KBM-7 (cell line): Measurements from ENCODE around the gene PNLDC1.
"Not testable (repeated sequence)": the region's sequence is repeated elsewhere in the genome, so short reads cannot be mapped to it uniquely, and the experiment has no call there.

Experiments used
- DNase-seq: peaks from one replicate; pipeline ENCODE4 v3.0.0-alpha.2; 2015
- in situ Hi-C: fragments of 300-500 bp; cut with MboI; formaldehyde crosslinking; loops from 2 replicates; pipeline ENCODE4 v1.14.3; 2020; ENCODE audit warnings: low sequenced_read_pairs, low pct_unique_long_range_greater_than_20kb, mixed read lengths

The PNLDC1 gene

GRCh38 chr6:159778131-159778530, 21.9 kb upstream of the PNLDC1 start:
- DNase-seq, result no peak
- in situ Hi-C loops, result no loop called here

GRCh38 chr6:159778542-159779103, 21.5 kb upstream of the PNLDC1 start:
- no peak for DNase-seq
- in situ Hi-C loops, result no loop called here

GRCh38 chr6:159788276-159788675, 11.8 kb upstream of the PNLDC1 start:
- no peak for DNase-seq
- in situ Hi-C loops, result no loop called here

GRCh38 chr6:159788753-159789376, 11.2 kb upstream of the PNLDC1 start:
- DNase-seq, result no peak
- in situ Hi-C loops, result no loop called here

GRCh38 chr6:159789377-159790148, 10.5 kb upstream of the PNLDC1 start, which contains the start of gene TCP1:
TCP1 (minus strand) TSS chr6:159789602; CDS start chr6:159789468, 134 bp downstream.
- in situ Hi-C loops, result no loop called here
- DNase-seq, result peak; percentile 100

- in situ Hi-C loops, result no loop called here
- DNase-seq, result peak; percentile 97
Measured at GRCh38 chr6:159790149-159790955, 9.7 kb upstream of the PNLDC1 start, which contains the start of gene MRPL18. MRPL18 (plus strand) TSS chr6:159790467; CDS start chr6:159790588, 121 bp downstream.

GRCh38 chr6:159790956-159791598, 9.0 kb upstream of the PNLDC1 start:
- in situ Hi-C loops, result no loop called here
- DNase-seq, result peak; percentile 43

- DNase-seq, in situ Hi-C loops: not testable (repeated sequence)
Measured at GRCh38 chr6:159794976-159795375, 5.1 kb upstream of the PNLDC1 start.

- in situ Hi-C loops, result no loop called here
- DNase-seq, result no peak
Measured at GRCh38 chr6:159797554-159797953, 2.5 kb upstream of the PNLDC1 start.

GRCh38 chr6:159801935-159802334, 1.9 kb downstream of the PNLDC1 start:
- in situ Hi-C loops, result no loop called here
- DNase-seq, result no peak

GRCh38 chr6:159804504-159804903, 4.4 kb downstream of the PNLDC1 start:
- in situ Hi-C loops, result no loop called here

GRCh38 chr6:159805440-159806020, 5.5 kb downstream of the PNLDC1 start:
- in situ Hi-C loops, result no loop called here
- DNase-seq, result no peak

More at GRCh38 chr6:159804504-159804903, 4.4 kb downstream of the PNLDC1 start:
- DNase-seq, result no peak

- in situ Hi-C loops, result no loop called here
- DNase-seq, result no peak
Measured at GRCh38 chr6:159806021-159806458, 6.0 kb downstream of the PNLDC1 start.

GRCh38 chr6:159807150-159807858, 7.2 kb downstream of the PNLDC1 start:
- in situ Hi-C loops, result no loop called here

GRCh38 chr6:159808647-159809046, 8.6 kb downstream of the PNLDC1 start:
- no peak for DNase-seq

More at GRCh38 chr6:159807150-159807858, 7.2 kb downstream of the PNLDC1 start:
- no peak for DNase-seq

GRCh38 chr6:159809149-159809548, 9.1 kb downstream of the PNLDC1 start:
- DNase-seq, result no peak
- in situ Hi-C loops, result no loop called here

More at GRCh38 chr6:159808647-159809046, 8.6 kb downstream of the PNLDC1 start:
- in situ Hi-C loops, result no loop called here

GRCh38 chr6:159813781-159814180, 13.7 kb downstream of the PNLDC1 start:
- no peak for DNase-seq
- in situ Hi-C loops, result no loop called here

- in situ Hi-C loops, result no loop called here
- DNase-seq, result no peak
Measured at GRCh38 chr6:159815410-159815809, 15.3 kb downstream of the PNLDC1 start.
